ENCODE data around the gene SRGN.

The SRGN gene

DNA sequence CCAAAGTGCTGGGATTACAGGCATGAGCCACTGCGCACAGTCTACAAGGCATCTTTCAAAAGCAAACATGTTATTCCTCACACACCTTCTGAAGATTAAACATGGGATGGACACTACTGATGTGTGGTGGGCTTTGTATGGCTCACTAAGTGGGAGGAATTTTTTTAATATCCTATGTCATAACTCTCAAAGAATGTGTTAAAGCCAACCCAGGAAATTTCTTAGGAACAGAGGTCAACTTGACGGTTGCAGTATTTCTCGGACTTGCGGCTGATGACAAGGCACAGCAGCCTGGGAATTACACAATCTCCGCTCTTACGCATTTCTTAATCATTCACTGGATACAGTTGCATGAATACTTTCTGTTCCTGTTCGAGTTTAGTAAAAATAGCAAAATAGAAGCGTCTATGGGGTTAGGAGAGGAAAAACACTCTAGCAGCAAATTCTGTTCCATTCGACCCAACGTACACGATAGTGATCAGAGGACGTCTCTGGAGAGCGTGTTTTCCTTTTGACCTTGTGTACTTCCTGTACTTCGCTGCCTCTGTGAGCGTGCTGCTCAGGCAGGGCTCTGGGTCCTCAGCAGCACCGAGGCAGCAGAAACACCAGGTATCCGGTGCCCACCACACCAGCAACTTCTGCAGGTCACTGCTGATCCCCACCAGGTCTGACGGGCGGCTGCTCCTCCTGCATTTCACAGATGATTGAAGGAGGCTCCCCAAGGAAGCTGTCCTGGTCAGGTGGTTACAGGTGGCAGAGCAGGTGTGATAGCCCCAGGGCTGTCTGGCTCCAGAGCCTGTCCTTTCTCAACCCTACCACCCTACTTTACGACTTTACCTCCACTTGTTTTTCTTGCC is 26.4 kb upstream of the SRGN start:
- DNase-seq (ENCODE audit: low spot score) = peak; percentile 89

DNA sequence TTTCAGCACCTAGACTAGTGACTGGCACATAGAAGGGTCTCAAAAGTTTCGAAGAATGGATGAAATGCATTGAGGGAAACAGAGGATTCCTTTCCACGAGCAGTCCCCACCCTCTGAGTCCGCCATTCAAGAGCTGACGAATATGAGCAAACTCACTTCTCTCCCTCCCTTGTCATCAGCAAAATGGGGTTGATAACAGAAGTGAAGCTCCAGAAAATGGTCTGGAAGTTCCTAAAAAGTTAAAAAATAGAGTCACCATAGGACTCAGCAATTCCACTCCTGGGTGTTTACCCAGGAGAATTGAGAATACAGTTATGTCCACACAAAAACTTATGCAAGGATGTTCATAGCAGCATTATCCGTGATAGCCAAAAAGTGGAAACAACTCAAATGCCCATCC is 25.0 kb upstream of the SRGN start:
- no peak for DNase-seq (ENCODE audit: low spot score)

DNA sequence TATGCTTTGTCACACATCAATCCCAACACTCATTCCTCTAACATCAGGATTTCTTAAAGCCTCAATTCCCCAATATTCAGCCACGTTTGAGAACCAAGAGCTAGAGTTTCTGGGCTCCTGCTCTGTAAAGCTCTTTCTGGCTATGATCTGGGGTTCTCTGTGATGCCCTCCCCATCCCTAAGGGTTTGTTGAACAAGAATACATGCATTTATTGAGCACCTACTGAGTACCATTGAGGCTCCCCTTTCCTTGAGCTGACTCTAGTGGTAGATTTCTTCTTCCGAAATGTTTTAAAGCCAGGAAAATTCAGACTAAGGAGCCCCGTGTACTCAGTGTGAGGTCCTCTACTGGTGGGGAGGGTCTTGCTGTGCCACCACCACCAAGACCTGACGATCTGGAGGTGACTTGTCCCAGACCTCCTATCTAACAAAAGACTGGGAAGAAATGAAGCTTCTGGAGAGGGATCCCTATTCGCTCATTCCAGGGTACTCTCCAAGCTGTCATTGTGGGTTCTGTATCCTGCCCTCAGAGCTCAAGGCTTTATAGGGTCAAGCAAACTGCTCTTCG is 23.1 kb upstream of the SRGN start:
- no peak for DNase-seq (ENCODE audit: low spot score)

DNA sequence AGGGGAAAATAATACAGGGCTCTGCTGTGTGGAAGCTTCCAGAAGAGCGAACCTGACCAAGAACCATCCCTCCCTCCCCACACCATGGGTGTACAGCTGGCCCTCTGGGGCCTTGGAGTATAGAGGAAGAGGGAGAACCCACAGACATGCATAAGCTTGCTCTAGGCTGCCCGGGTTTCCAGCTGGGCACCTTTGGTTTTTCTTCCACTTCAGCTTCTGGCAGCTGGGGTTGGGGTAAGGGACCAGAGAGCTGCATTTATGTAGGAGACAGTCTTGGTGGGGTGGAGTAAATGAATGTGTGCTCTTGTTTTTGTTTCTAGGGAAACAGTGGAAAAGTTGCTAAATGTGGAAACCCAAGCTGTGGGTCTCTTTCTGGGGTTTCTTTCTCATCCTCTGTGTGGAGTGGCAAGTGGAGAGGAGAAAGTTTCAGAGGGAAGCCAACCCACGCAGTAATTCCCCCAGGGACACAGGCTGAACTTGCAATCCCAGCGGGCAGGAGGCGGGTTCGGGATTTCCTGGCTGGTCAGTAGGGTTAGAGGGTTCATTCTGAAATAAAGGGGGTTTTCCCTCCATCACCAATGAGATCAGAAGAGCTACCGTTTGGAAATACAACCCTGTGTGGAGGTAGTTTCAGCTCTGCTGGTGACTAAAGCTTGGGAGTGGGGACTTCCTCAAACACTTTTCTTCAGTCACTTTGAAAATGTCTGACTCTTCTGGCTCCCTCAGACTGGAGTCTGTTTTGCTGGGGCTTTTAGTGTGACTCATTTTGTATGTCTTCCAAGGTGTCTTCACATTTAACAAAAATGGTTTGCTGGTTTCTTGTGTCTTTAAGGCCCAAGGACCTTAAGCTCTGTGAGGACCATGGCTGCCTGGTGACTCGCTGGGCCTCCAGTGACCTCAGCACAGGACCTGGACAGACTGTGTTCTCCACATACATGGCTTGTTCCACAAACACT is 22.2 kb upstream of the SRGN start:
- no peak for DNase-seq (ENCODE audit: low spot score)

DNA sequence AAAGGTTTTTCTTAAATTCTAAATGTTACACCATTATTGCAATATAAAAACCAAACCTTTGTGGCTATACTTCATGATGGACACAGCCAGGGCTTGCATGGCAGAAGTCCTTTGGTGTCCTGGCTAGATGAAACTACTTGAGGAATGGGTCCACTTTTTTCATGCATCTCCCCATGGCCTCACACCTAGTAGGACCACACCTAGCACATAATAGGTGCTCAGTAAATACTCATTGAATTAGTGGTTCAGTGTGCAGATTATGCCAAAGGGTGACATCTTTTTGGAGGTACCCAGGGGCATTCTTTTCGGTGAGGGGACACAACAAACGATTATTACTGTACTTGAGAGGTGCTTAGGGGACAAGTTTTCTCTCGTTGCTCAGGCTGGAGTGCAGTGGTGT is 20.7 kb upstream of the SRGN start:
- no peak for DNase-seq (ENCODE audit: low spot score)

DNA sequence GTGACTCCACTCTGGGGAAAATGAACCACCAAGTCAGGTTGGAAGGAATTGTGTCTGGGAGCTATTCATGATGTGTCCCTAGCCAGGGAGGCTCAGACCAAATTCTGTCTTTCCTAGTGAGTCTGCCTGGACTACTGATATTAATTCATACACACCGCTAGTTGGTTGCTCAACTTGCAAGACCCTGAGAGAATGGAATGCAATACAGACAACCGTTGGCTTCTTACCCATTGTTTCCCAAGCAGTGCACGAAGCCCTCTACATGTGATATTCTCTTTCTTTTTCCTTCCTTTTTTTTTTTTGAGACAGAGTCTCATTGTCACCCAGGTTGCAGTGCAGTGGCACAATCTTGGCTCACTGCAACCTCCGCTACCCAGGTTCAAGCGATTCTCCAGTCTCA is 19.4 kb upstream of the SRGN start:
- no peak for DNase-seq (ENCODE audit: low spot score)

DNA sequence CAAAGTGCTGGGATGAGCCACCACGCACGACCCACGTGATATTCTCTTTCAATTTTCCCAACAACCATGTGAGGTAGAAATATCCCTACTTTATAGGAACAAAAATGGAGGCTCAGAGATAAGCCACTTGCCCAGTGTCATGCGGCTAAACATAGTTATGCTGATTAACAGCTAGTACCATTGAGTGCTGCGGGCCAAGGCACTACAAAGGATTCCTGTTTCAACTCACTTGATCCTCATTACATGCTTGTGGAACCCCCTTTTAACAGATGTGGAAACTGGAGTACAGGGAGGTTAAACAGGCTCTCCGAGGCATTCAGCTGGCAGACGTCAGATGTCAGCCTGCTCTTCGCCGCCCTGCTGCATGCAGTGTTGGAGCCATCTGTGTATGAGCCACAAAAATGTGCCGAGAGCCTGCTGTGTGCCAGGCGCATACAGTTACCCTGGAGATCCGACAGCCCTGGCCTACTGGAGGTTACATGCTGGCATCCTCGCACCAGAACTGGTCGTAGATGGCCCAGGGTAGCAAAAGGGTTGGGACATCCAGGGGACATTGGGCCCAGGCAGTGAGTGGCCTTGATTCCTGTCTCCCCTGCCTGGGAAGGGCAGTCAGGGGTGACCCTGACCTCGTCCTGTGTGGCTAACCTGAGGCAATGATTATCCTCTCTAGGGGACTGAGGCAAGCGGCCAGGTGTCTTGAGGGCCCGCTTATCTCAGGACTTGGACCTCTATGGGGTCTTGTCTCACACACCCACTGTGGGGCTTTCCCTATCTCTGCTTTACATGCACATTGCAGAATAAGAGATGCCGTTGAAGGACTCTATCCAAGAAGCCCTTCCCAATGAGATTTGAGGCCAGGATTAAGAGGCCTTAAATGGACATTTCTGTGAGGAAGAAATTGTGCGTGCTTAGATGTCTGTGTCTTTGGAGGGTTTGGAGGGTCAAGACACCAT is 18.5 kb upstream of the SRGN start:
- no peak for DNase-seq (ENCODE audit: low spot score)

DNA sequence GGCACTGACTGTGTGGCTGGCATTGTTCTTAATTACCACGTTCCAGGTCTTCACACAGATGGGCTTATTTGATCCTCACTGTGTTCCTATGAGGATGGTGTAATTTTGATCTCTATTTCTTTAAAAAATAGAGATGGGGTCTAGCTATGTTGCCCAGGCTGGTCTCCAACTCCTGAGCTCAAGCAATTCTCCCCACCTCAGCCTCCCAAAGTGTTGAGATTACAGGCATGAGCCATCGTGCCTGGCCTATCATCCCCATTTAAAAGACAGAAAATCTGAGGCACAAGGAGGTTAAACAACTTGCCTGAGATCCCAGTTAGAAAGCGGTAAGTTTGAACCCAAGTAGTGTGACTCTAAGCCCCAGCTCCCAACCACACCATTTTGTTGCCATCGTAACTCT is 17.0 kb upstream of the SRGN start:
- DNase-seq (ENCODE audit: low spot score) = no peak

DNA sequence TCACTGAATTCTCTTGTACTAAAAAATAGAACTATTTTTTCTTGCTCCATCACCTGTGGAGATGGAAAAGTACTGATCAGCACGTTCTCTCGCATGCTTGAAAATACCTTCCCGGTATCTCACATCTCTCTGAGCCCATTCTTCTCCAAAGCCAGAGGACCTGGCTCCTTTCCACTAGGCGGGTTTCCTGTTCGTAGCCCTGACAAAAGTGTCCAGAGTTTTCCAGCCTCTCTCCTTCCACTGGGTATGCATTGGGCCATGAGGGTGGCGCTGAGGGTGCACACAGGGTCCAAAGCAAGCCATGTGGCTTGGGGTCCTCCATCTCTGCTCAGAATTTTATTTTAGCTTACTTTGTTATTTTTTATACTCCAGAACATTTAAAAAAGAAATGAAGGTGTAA is 16.3 kb upstream of the SRGN start:
- no peak for DNase-seq (ENCODE audit: low spot score)

DNA sequence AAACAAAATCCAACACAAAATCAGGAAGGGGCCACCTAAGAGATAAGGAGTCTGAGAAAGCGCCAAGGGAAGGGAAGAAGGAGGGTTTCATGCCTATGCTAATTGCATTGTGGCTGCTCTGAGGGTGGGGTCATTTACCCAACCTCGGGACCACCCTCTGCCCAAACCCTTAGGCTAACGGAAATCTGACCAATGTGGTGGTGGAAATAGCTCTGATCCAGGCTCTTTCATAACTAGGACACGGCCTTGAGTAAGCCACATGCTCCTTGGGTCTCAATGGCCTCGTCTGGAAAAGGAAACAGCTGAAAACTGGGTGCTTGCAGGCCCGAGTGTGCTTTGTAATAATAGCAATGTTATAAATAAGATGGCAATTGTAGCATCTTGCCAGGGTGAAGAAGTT is 14.9 kb upstream of the SRGN start:
- no peak for DNase-seq (ENCODE audit: low spot score)

DNA sequence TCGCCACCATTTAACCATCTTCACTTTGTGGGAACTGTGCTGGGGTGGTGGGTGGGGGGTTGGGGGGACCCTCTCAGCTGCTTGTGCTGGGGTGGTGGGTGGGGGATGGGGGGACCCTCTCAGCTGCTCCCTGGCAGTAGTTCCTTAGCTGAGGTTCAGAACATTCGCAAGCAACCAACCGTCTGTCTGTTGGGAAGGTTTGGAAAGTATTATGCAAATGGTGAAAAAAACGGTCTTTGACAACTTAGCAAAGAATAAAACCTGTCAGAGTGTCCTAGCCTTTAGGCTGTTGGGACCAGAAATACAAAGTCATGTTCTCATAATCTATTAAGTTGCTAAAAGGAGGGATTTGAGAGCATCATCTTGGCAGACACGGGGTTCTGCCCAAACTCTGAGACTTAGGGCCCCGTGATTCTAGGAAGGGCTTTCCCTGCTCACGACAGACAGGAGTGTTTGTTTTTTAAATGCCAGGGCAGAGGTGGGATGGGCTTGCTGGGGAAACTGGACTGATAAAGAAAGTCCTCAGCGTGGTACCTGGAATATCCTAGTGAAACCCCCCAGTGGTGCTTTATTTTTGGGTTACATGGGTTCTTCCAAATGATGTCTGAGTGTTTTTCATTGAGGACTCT is 14.1 kb upstream of the SRGN start:
- DNase-seq (ENCODE audit: low spot score) = no peak

DNA sequence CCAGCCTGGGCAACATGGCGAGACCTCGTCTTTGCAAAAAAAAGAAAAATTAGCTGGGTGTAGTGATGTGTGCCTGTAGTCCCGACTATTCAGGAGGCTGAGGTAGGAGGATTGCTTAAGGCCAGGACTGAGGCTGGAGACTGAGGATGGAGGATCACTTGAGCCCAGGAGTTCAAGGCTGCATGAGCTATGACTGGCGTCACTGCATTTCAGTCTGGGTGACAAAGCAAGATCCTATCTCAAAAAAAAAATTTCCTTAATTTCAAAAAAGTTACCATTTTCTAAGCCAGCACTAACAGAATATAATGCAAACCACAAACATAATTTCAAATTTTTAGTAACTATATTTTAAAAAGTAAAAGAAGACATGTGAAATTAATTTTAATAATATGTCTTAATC is 13.4 kb upstream of the SRGN start:
- DNase-seq (ENCODE audit: low spot score) = no peak

DNA sequence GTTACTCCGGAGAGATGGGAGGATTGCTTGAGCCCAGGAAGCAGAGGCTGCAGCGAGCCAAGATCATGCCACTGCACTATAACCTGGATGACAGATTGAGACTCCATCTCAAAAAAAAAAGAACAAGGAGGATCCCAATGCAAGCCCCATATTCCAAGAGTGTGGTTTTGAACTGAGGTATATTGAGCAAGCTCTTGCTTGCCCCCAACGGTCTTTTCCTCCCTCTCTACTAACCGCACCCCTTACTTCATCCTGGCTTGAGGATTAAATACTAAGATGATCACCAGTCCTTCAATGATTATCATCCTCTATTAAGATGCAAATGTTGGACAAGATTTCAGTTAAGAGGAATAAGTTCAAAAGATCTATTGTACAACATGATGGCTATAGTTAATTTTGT is 12.5 kb upstream of the SRGN start:
- no peak for DNase-seq (ENCODE audit: low spot score)

DNA sequence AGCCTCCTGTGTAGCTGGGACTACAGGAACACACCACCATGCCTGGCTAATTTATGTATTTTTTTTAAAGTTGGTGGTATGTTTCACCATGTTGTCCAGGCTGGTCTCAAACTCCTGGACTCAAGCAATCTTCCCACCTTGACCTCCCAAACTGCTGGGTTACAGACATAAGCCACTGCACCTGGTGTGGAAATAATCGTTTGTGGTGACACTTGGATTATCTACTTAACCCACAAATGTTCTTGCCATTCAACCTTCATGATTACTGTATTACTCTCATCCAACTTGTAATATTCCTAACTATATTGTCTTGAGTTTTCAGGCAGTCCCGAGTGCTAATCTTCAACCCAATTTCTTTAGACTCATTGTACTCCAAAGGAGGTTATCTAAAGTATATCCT is 9.6 kb upstream of the SRGN start:
- no peak for DNase-seq (ENCODE audit: low spot score)

DNA sequence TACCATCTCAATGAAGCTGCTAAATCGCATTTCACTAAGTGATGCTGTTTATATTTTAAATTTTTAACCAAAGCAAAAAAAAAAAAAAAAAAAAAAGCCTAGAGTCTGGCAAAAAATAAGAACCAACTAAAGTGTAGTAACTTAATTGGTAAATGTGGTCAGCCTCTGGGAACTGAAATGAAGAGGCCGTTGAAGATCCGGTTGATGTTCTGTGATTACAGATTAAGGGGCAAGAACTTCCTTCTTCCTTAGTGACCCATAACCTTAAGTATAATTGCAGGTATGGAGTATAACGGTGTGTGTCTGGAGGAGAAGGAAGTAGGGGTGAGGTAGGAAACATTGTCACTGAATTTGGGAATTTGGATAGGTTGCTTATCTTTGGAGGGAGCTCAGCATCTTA is 7.7 kb upstream of the SRGN start:
- DNase-seq (ENCODE audit: low spot score) = no peak

DNA sequence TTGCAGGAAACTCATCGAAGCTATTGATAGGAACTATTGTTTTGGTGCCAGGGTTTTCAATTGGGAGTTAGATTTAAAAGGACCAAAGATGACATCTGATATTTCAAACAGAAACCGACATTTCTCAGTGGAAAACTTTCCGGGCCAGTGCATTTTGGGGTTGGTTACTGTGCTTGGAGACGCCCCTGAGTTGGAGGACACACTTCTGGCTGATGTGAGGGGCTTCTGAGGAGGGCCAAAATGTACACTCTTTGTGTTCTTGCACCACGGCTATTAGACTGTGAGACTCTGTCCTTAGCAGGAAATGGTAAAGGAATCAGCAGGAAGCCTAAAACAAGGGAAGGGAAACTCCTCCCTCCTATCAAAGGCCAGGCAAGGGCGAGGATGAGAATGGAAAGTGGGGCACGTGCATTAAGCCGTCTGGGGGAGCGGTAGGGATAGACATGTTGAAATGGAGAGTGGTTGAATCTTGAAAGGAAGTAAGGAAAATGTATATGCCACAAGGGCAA is 1.8 kb upstream of the SRGN start:
- no peak for DNase-seq (ENCODE audit: low spot score)

DNA sequence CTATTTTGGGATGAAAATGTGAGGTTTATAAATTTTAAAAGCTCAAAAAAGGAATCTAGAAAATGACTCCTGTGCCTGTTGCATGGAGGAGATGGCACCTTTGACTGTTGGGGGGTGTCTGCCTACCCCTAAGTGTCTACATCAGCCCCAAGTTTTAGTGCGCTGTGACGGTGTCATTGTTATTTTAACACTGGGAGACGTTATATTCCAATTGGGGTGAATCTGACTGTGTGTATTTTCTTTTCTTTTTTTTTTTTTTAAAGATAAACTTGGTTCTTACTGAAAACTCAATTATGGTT is 517 bp downstream of the SRGN start:
- no peak for DNase-seq (ENCODE audit: low spot score)

DNA sequence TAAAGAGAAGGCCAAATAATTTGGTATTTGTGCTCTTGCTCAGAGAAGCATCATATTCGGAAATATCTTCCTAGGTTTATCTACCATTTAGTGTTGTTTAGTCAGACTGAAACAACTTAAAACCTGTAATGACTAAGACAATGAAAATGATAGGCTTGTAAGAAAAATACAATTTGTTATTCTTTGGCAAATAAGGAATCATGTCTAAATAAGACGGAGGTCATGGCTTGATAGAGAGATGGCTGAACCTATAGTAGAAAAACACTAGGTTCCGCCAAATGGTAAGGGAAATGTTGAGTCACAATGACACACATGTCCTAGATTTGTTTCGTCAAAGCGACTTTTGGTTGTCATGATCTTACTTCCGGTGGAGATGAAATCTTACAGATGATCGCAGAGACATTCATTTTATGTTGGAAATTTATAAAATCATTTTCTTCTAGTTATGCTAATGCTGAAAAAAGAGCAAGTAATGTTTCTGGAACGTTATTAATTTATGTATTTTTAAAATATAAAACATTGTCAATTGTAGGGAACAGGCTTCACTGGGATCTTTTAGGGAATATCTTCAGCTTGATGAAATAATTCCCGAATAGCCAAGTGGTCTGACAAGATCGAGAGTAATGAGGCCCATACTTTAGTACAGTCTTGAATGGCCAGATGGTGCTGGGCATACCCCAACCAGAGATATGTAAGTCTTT is 1.0 kb downstream of the SRGN start:
- DNase-seq (ENCODE audit: low spot score) = no peak

DNA sequence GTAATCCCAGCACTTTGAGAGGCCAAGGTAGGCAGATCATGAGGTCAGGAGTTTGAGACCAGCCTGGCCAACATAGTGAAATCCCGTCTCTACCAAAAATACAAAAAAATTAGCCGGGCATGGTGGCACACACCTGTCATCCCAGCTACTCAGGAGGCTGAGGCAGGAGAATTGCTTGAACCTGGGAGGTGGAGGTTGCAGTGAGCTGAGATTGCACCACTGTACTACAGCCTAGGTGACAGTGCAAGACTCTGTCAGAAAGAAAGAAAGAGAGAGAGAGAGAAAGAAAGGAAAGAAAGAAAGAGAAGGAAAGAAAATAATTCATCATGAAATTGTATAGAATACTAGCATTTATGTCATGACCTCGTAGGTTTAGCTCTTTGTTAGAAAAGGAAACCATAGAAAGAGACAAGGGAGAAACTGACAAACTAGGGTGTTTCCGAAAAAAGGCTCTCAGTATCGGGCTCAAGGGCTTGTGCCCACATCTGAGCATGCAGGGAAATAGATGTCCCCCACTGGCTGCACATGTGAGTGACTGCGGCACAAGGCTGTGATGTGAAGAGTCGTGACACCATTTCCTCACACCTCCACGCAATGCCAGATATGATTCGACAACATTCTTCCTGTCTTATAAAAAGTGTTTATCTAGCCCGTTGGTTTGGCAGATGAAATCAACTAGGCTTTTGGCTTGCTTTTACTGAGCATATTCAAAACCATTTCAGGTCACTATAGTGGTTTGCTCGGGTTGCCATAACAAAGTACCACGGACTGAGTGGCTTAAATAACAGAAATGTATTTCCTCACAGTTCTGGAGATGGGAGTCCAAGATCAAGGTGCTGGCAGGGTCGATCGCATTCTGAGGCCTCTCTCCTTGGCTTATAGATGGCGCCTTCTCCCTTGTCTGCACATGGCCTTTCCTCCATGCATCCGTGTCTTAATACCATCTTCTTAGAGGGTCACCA is 2.0 kb downstream of the SRGN start:
- peak; percentile 67 for DNase-seq (ENCODE audit: low spot score)

Data from pons (tissue), 1 donor.